ENCODE results near the gene PIK3R1.
"Not testable (repeated sequence)": the region's sequence is repeated elsewhere in the genome, so short reads cannot be mapped to it uniquely, and the experiment has no call there.

The PIK3R1 gene

DNA sequence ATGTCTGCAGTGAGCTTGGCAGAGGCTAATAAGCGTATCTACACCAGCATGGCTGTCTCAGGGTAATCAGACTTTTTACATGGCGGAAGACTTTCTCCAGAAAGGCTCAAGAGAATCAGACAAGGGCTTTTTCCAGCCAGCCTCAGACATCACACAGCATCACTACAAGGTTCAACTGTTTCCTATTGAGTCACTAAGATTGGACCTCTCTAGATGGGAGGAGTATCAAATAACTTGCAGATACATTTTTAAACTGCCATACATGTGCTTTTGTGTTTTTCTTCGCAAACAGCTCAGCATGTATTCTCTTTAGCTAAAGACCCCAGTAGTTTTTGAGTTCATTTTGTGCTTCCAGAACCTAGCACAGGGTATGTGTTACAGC is 22.9 kb upstream of the PIK3R1 start:
- DNase-seq (ENCODE audit: low read depth in 1 of 2, low spot score in 1 of 2): no peak

- DNase-seq (ENCODE audit: low read depth in 1 of 2, low spot score in 1 of 2): no peak
Measured at GRCh38 chr5:68193481-68194036, 22.0 kb upstream of the PIK3R1 start.

- DNase-seq (ENCODE audit: low read depth in 1 of 2, low spot score in 1 of 2): no peak
Measured at GRCh38 chr5:68194386-68194785, 21.2 kb upstream of the PIK3R1 start.

DNA sequence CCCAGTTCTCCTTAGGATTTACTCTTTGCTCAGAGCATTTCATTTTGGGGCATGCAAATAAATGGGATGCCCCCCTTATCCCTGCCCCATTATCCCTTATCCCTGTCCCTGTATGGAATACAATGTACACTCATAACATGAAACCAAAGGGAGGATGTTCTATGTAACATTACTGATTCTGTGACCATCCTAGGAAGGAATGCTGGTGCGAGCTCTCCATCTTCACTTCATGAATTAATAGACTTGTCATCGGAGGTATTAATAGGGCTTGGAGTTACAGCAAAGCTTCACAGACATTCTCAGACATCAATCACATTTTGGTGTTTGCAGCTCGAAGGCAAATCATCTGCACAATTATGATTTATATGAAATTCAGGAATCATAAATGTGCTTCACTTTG is 20.4 kb upstream of the PIK3R1 start:
- DNase-seq (ENCODE audit: low read depth in 1 of 2, low spot score in 1 of 2): no peak

DNA sequence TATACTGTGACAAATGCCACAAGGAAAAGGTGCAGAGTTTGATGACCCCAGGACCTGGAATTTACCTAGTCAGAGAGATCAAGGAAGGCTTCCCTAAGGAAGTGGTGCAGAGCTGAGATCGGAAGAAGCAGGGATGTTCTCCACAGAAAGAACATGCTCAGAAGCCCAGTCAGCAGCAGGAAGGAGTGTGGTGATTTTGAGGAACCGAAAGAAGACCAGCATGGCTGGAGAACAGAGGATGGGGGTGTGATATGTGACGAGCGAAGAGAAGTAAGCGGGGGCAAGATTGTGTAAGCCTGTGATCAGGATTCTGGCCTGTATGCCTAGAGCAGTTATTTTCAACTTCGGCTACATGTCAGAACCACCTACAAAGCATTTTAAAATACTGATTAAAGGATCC is 18.7 kb upstream of the PIK3R1 start:
- DNase-seq (ENCODE audit: low read depth in 1 of 2, low spot score in 1 of 2): no peak

DNA sequence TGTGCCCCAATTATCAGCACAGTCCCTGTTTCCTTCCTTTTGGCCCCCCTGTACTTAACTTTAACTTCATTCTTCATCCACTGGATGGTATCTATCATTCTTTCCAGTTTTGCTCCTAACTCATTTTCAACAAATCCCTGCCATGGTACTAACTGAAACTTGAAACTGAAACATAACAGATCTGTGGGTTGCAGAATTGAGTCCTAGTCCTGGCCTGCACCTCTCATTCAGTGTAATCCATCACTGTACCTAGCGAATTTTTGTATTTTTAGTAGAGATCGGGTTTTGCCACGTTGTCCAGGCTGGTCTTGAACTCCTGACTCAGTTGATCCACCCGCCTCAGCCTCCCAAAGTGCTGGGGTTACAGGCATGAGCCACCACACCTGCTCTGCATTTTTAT is 15.3 kb upstream of the PIK3R1 start:
- no peak for DNase-seq (ENCODE audit: low read depth in 1 of 2, low spot score in 1 of 2)

DNA sequence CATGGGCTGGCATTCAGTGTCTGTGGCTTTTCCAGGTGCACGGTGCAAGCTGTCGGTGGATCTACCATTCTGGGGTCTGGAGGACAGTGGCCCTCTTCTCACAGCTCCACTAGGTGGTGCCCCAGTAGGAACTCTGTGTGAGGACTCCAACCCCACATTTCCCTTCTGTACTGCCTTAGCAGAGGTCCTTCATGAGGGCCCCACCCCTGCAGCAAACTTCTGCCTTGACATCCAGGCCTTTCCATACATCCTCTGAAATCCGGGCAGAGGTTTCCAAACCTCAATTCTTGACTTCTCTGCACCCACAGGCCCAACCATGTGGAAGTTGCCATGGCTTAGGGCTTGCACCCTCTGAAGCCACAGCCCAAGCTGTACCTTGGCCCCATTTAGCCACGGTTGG is 4.9 kb upstream of the PIK3R1 start:
- not testable (repeated sequence) for DNase-seq (ENCODE audit: low read depth in 1 of 2, low spot score in 1 of 2)

DNA sequence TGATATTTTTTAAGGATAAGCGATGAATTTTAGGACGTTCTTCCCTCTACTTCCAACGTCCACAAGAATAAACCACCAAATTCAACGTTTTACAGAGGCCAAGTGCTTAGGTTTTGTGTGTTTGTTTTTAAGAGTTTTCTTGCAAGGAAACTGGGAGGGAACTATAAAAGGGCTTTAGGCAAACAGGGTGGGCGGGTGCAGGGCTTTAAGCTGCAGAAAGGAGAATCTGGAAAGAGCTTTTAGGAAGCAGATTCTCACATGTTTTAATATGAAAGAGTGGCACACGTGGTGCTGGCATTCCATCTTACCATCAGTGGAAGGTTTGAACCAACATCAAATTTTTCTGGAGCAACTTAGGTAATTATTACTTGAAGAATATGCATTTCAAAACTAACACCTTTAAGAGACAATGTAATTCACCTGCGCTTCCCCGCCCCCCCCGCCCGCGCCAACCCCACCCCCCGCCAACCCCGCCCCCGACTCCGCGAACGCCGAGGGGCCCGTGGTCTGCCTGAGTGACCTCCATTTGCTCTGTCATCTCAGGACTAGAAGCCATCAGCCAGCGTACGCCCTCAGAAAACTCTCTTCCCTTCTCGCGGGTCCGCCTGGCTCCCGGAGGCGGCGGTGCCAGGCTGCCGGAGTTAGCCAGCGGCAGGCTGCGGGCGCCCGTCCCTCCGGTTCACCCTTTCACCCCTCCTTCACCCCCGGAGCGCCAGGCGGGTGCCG is 911 bp upstream of the PIK3R1 start:
- no peak for DNase-seq (ENCODE audit: low read depth in 1 of 2, low spot score in 1 of 2)

- DNase-seq (ENCODE audit: low read depth in 1 of 2, low spot score in 1 of 2): no peak
Measured at GRCh38 chr5:68215898-68216244, 315 bp downstream of the PIK3R1 start.

DNA sequence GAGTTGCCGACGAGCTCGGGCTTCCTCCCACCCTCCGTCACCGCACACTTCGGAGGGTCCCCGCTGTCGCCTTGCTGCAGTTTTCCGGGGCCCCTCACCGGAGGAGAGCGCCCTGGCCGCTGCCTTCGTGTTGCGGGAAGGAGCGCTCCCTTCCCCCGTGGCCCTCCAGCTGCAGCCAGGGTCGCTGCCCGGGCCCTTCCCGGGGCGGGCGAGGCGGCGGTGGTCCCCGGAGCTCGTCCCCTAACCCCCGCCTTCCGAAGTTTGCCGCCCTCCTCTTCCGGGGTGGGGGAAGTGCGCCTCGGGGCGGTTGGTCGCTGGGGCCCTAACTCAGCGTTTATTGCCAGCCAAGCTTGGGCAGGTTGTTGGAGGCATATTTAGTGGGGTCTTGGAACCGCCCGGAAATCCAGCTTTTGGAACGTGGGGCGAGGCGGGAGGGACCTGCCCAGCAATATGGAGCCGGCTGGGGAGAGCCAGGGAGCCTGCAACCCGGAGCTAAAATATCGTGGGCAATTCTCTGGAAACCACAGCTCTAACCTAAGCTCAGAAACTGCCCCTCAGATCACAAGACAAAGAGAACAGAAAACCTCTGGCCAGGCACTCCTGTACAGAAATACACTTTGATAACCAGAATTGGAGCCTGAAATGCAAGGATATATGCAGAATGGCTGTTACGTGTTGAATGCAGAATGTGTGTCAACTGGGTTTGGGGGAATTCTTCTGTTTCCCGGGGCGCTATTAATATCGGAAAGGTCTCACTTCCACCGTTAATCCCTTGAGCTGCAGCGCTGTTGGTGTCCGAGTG is 890 bp downstream of the PIK3R1 start:
- DNase-seq (ENCODE audit: low read depth in 1 of 2, low spot score in 1 of 2): peak; percentile 18 to 51

DNA sequence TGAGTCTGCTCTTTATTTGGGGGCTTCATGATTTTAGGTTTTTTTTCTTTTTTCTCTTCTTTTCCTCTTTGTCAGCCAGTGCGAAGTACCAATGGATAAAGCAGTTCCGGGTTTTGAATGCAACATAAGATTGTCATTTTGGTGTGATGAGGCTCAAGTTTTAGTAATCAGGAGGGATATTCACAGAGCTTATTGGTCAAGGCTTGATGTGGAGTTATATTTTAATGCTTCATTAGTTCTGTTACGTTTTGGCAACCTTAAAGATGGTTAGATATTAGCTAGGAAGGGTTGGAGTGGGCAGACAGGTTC is 1.4 kb downstream of the PIK3R1 start:
- DNase-seq (ENCODE audit: low read depth in 1 of 2, low spot score in 1 of 2): no peak

- no peak for DNase-seq (ENCODE audit: low read depth in 1 of 2, low spot score in 1 of 2)
Measured at GRCh38 chr5:68217528-68217927, 2.0 kb downstream of the PIK3R1 start.

DNA sequence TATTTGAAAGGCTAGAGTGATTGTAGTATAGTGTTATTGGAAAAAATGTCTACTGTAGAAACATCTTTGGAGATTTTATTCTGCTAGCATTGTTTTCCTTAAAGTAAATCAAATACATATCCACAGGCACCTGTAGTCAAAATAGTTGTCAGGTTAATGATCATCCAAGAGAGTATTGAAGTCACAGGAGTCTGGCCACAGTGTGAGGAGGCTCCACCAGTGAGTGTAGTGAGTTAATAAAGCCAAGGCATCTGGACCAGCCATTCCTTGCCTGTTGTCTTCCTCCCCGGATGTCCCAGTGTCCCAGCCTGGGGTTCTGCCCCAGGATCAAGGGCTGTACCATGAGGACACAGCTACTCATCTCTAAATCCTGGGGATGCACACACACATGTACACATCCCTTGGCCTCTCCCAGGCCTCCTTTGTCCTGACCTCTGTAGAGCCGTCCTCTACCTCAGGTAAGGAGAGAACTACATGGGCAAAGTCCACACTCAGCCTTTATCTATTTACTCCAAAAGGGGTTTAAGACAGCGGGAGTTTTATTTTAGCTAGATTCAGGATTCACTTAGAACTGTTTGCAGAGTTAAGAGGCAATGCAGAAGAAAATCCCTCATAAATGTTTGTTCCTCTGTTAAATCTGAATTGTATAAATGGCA is 3.7 kb downstream of the PIK3R1 start:
- no peak for DNase-seq (ENCODE audit: low read depth in 1 of 2, low spot score in 1 of 2)

GRCh38 chr5:68220260-68220659 is 4.7 kb downstream of the PIK3R1 start:
- no peak for DNase-seq (ENCODE audit: low read depth in 1 of 2, low spot score in 1 of 2)

DNA sequence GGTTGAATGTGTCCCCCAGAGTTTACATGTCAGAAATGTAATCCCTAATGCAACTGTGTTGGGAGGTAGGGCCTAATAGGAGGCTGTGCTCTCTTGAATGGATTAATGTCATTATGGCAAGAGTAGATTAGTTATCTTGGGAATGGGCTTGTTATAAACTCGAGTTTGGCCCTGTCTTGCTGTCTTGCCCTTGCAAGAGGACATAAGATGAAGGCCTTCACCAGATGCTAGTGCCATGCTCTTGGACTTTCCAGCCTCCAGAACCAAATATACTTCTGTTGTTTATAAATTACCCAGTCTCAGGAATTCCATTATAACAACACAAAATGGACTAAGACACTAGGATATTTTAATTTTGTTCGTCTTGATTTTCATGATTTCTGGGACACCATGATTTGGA is 5.4 kb downstream of the PIK3R1 start:
- no peak for DNase-seq (ENCODE audit: low read depth in 1 of 2, low spot score in 1 of 2)

DNA sequence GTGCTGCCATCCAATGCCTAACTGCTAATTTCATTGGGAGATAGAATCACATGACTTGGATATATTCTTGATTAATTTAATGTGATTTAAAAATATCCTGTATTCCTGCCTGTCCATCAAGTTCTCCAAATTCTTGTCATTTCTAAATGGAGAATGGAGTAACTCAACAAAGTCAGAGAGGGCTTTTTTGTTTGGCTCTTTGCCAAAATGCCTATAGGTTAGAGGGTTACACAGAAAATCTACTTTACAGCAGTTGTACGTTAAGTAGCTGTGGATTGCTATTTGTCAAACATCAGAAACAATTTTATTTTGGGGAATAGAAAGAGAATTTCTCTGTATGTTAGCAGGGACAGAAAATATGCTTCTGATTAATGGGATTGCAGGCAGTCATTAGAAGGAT is 5.9 kb downstream of the PIK3R1 start:
- no peak for DNase-seq (ENCODE audit: low read depth in 1 of 2, low spot score in 1 of 2)

- no peak for DNase-seq (ENCODE audit: low read depth in 1 of 2, low spot score in 1 of 2)
Measured at GRCh38 chr5:68222310-68222709, 6.8 kb downstream of the PIK3R1 start.

DNA sequence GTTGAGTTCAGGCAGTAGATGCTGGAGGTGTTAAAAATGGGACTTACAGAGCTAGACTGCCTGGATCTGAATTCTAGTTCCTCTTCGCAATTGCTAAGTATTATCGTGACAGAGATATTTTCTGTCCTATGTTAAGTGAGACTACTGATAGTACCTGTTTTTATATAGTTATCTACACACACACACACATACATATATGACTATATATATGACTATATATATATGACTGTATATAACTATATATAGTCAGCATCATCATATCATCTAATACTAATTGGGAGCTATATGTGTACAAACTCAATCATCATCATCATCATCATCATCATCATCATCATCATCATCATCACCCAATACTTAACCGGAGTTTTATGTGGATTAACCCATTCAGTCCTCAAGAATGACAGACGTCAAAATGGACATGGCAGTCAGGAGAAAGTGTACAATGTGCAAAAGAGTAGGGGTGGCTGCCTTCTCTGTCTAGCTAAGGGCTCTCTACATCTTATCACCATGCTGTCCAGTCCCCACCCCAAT is 7.3 kb downstream of the PIK3R1 start:
- DNase-seq (ENCODE audit: low read depth in 1 of 2, low spot score in 1 of 2): no peak

- no peak for DNase-seq (ENCODE audit: low read depth in 1 of 2, low spot score in 1 of 2)
Measured at GRCh38 chr5:68223904-68224303, 8.3 kb downstream of the PIK3R1 start.

DNA sequence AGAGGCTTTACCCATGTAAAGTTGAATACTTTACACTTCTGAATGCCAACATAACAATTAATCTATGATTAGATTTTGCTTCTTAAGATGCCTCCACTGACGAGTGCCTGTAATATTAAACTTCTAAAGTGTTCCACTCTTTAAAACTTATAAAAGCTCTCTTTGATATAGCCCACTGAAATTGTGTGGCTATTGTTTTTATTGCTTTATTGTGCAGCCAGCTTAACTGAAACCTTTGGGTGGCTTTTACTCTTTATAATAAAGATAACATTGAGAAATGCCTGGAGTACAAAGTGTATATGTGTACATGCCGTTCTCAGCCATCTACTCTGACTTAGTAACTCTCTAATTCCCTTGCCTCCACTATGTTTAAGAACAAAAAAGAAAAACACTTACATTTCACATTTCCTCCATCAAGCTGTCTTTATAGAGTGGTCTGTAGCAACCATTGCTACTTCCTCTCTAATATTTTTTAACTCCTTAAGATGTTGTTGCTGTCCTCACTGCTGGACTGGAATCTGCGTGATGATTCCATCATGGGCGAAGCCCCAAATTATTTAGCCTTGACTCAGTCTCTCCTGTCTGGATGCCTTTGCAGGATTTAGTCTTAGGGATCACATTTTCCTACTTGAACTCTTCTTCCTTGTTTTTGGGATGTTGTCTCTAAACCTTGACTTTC is 9.1 kb downstream of the PIK3R1 start:
- DNase-seq (ENCODE audit: low read depth in 1 of 2, low spot score in 1 of 2): no peak

- no peak for DNase-seq (ENCODE audit: low read depth in 1 of 2, low spot score in 1 of 2)
Measured at GRCh38 chr5:68225188-68225910, 9.8 kb downstream of the PIK3R1 start.
